Activated CD4-positive, alpha-beta T cell treated with anti-CD3 and anti-CD28 coated beads for 36 hours (primary cell): ENCODE measurements around the gene DPPA3. TPM values are rescaled to one million over a fixed set of nuclear protein-coding genes. Genes with fewer than 3 reads are reported as not detected.
A peak's percentile ranks its signal among the peaks of the same experiment; 100 is the strongest.
"Not testable (repeated sequence)": the region's sequence is repeated elsewhere in the genome, so short reads cannot be mapped to it uniquely, and the experiment has no call there.

Experiments used
- ATAC-seq: fragments of 200-7000 bp; cut with Tn5 transposase; one replicate; pipeline ENCODE4 v1.10.0; 2021; ENCODE audit warnings: mild to moderate bottlenecking, moderate library complexity
- CTCF ChIA-PET: fragments of 350-600 bp; sonication (Branson Sonifier 250); formaldehyde crosslinking; loops from one replicate; lab custom pipeline; 2021; ENCODE audit warnings: antibody characterized with exemption; lab: Charles Lee
- POLR2A ChIA-PET: fragments of 350-600 bp; sonication (Branson Sonifier 250); formaldehyde crosslinking; loops from one replicate; lab custom pipeline; 2021; ENCODE audit warnings: antibody characterized with exemption, inconsistent platforms; lab: Charles Lee
- DNase-seq: peaks from one replicate; pipeline ENCODE4 v3.0.0-alpha.2; 2020
- H3K27ac Mint-ChIP-seq: one replicate; pipeline ENCODE4 v1.8.0; 2021; ENCODE audit warnings: mixed read lengths
- H3K27me3 Mint-ChIP-seq: one replicate; pipeline ENCODE4 v1.8.0; 2021; ENCODE audit warnings: mixed read lengths
- H3K36me3 Mint-ChIP-seq: one replicate; pipeline ENCODE4 v1.8.0; 2021; ENCODE audit warnings: low read depth, mixed read lengths
- H3K4me1 Mint-ChIP-seq: one replicate; pipeline ENCODE4 v1.8.0; 2021; ENCODE audit warnings: mixed read lengths
- H3K4me3 Mint-ChIP-seq: one replicate; pipeline ENCODE4 v1.8.0; 2021; ENCODE audit warnings: mild to moderate bottlenecking, moderate library complexity, mixed read lengths
- H3K9me3 Mint-ChIP-seq: one replicate; pipeline ENCODE4 v1.8.0; 2021; ENCODE audit warnings: low read depth, mixed read lengths
- intact Hi-C, 2 experiments: fragments of 100-400 bp; cut with DNase I in 1 of 2; cut with micrococcal nuclease in 1 of 2; formaldehyde crosslinking; loops; one replicate each; pipeline versions ENCODE4 v1.14.2 to v1.15.1; 2022 to 2024; cut with DNase I, micrococcal nuclease
- total RNA-seq, 2 experiments: library from RNA; stranded (reverse); gene quantifications; one replicate each; pipeline ENCODE4 v1.2.3, GENCODE V29; 2021

DPPA3 gene
- total RNA-seq: not detected

GRCh38 chr12:7711133-7711532 is at the start of gene DPPA3:
Gene DPPA3, plus strand, starts transcription at chr12:7711433. Its CDS starts 138 bp downstream, at chr12:7711571.
- POLR2A ChIA-PET: no interaction called here
- H3K9me3 Mint-ChIP-seq: no peaks in the 10 kb centered on the region
- H3K4me3 Mint-ChIP-seq: no peak within 1 kb of the TSS
- no peaks in the 10 kb centered on the region for H3K27me3 Mint-ChIP-seq
- H3K27ac Mint-ChIP-seq: no peak within 1 kb of the TSS
- intact Hi-C loops: no loop called here
- no peaks in the 10 kb centered on the region for H3K36me3 Mint-ChIP-seq
- no peaks in the 10 kb centered on the region for H3K4me1 Mint-ChIP-seq
- CTCF ChIA-PET: no interaction called here
- ATAC-seq: no peak
- DNase-seq: no peak

GRCh38 chr12:7661741-7662140 is 49.5 kb upstream of the DPPA3 start:
- no peaks in the 10 kb centered on the region for H3K4me1 Mint-ChIP-seq
- intact Hi-C loops: no loop called here
- no peaks in the 10 kb centered on the region for H3K27me3 Mint-ChIP-seq
- no peaks in the 10 kb centered on the region for H3K36me3 Mint-ChIP-seq
- ChIA-PET CTCF (interaction anchor here (0.5 kb wide), 1 partner anchor 280 kb away, joined by 3 read pairs; no protein-coding TSS in a partner anchor), POLR2A (no interaction called here)
- ATAC-seq: no peak
- no peak for DNase-seq
- H3K9me3 Mint-ChIP-seq: no peaks in the 10 kb centered on the region
- no peak overlapping the region for H3K27ac Mint-ChIP-seq
- H3K4me3 Mint-ChIP-seq: no peak overlapping the region

GRCh38 chr12:7666595-7666994 is 44.6 kb upstream of the DPPA3 start:
- Mint-ChIP-seq H3K36me3 (no peaks in the 10 kb centered on the region), H3K4me1 (no peaks in the 10 kb centered on the region), H3K9me3 (no peaks in the 10 kb centered on the region), H3K4me3 (no peak overlapping the region), H3K27me3 (no peaks in the 10 kb centered on the region), H3K27ac (no peak overlapping the region)
- CTCF ChIA-PET: interaction anchor here (0.6 to 1.6 kb wide), 3 partner anchors 24 to 243 kb away, joined by 3 to 4 read pairs (median 4); no protein-coding TSS in a partner anchor
- intact Hi-C loops: no loop called here
- DNase-seq (no peak), ATAC-seq (no peak)
- POLR2A ChIA-PET: no interaction called here

GRCh38 chr12:7667125-7667524 is 44.1 kb upstream of the DPPA3 start:
- Mint-ChIP-seq H3K4me1 (no peaks in the 10 kb centered on the region), H3K36me3 (no peaks in the 10 kb centered on the region), H3K9me3 (no peaks in the 10 kb centered on the region), H3K4me3 (no peak overlapping the region), H3K27ac (no peak overlapping the region), H3K27me3 (no peaks in the 10 kb centered on the region)
- POLR2A ChIA-PET: no interaction called here
- DNase-seq (no peak), ATAC-seq (no peak)
- CTCF ChIA-PET: interaction anchor here (1.6 kb wide), 1 partner anchor 25 kb away, joined by 4 read pairs; no protein-coding TSS in a partner anchor
- intact Hi-C loops: no loop called here

- H3K4me1 Mint-ChIP-seq: no peaks in the 10 kb centered on the region
- POLR2A ChIA-PET: no interaction called here
- H3K36me3 Mint-ChIP-seq: no peaks in the 10 kb centered on the region
- H3K4me3 Mint-ChIP-seq: no peak overlapping the region
- no peaks in the 10 kb centered on the region for H3K27me3 Mint-ChIP-seq
- DNase-seq (no peak), ATAC-seq (no peak)
- H3K27ac Mint-ChIP-seq: no peak overlapping the region
- no peaks in the 10 kb centered on the region for H3K9me3 Mint-ChIP-seq
- CTCF ChIA-PET: interaction anchor here (1.1 kb wide), 1 partner anchor 139 kb away, joined by 3 read pairs; no protein-coding TSS in a partner anchor
- intact Hi-C loops: no loop called here
Observed at GRCh38 chr12:7668171-7668570, 43.1 kb upstream of the DPPA3 start.

- CTCF ChIA-PET: interaction anchor here (1.2 to 1.6 kb wide), 3 partner anchors 25 to 133 kb away, joined by 3 to 7 read pairs (median 4); no protein-coding TSS in a partner anchor
- H3K27ac Mint-ChIP-seq, DNase-seq, POLR2A ChIA-PET, H3K4me3 Mint-ChIP-seq, H3K27me3 Mint-ChIP-seq, ATAC-seq, H3K36me3 Mint-ChIP-seq, H3K9me3 Mint-ChIP-seq: not testable (repeated sequence)
- H3K4me1 Mint-ChIP-seq: peaks cover 11% of the 10 kb centered on the region
- intact Hi-C loops: loop anchor here in 1 of 2 experiments (10.0 kb wide), 1 partner anchor 319 kb away; no protein-coding TSS in a partner anchor
Observed at GRCh38 chr12:7675455-7675854, 35.8 kb upstream of the DPPA3 start.

GRCh38 chr12:7677432-7677888 is 33.8 kb upstream of the DPPA3 start:
- peak; percentile 80 for ATAC-seq
- H3K27ac Mint-ChIP-seq, POLR2A ChIA-PET, H3K9me3 Mint-ChIP-seq, H3K27me3 Mint-ChIP-seq, H3K36me3 Mint-ChIP-seq: not testable (repeated sequence)
- DNase-seq: peak; percentile 18
- H3K4me1 Mint-ChIP-seq: peaks cover 11% of the 10 kb centered on the region
- CTCF ChIA-PET: interaction anchor here (0.7 to 2.6 kb wide), 4 partner anchors 123 to 131 kb away, joined by 3 to 17 read pairs (median 4); no protein-coding TSS in a partner anchor
- H3K4me3 Mint-ChIP-seq: peak overlapping the region; percentile 48
- intact Hi-C loops: loop anchor here (1.0 to 10.0 kb wide), 2 partner anchors 130 to 317 kb away; no protein-coding TSS in a partner anchor

- ChIA-PET POLR2A (no interaction called here), CTCF (interaction anchor here (1.8 to 2.6 kb wide), 2 partner anchors 126 to 129 kb away, joined by 11 to 17 read pairs; no protein-coding TSS in a partner anchor)
- no peaks in the 10 kb centered on the region for H3K9me3 Mint-ChIP-seq
- H3K4me3 Mint-ChIP-seq: no peak overlapping the region
- DNase-seq (no peak), ATAC-seq (no peak)
- H3K27ac Mint-ChIP-seq: no peak overlapping the region
- intact Hi-C loops: loop anchor here in 1 of 2 experiments (10.0 kb wide), 1 partner anchor 316 kb away; no protein-coding TSS in a partner anchor
- peaks cover 11% of the 10 kb centered on the region for H3K4me1 Mint-ChIP-seq
- no peaks in the 10 kb centered on the region for H3K36me3 Mint-ChIP-seq
- H3K27me3 Mint-ChIP-seq: peaks cover 2% of the 10 kb centered on the region
Observed at GRCh38 chr12:7678744-7679143, 32.5 kb upstream of the DPPA3 start.

- H3K4me3 Mint-ChIP-seq: no peak overlapping the region
- peaks cover 2% of the 10 kb centered on the region for H3K27me3 Mint-ChIP-seq
- no peak overlapping the region for H3K27ac Mint-ChIP-seq
- peaks cover 11% of the 10 kb centered on the region for H3K4me1 Mint-ChIP-seq
- no peak for DNase-seq
- H3K36me3 Mint-ChIP-seq: no peaks in the 10 kb centered on the region
- ATAC-seq: no peak
- intact Hi-C loops: loop anchor here in 1 of 2 experiments (10.0 kb wide), 1 partner anchor 315 kb away; no protein-coding TSS in a partner anchor
- H3K9me3 Mint-ChIP-seq: no peaks in the 10 kb centered on the region
- POLR2A ChIA-PET: no interaction called here
- CTCF ChIA-PET: interaction anchor here (1.8 to 2.6 kb wide), 2 partner anchors 126 to 129 kb away, joined by 11 to 17 read pairs; no protein-coding TSS in a partner anchor
Observed at GRCh38 chr12:7679251-7680045, 31.8 kb upstream of the DPPA3 start.

- CTCF ChIA-PET: no interaction called here
Observed at GRCh38 chr12:7681535-7681934, 29.7 kb upstream of the DPPA3 start.

GRCh38 chr12:7693793-7694192 is 17.4 kb upstream of the DPPA3 start:
- intact Hi-C loops: no loop called here
- Mint-ChIP-seq H3K9me3 (no peaks in the 10 kb centered on the region), H3K27ac (no peak overlapping the region), H3K4me3 (no peak overlapping the region), H3K4me1 (peaks cover 2% of the 10 kb centered on the region), H3K36me3 (no peaks in the 10 kb centered on the region), H3K27me3 (peaks cover 2% of the 10 kb centered on the region)
- ChIA-PET CTCF (interaction anchor here (0.5 kb wide), 1 partner anchor 112 kb away, joined by 3 read pairs; no protein-coding TSS in a partner anchor), POLR2A (no interaction called here)
- ATAC-seq (no peak), DNase-seq (no peak)

More at GRCh38 chr12:7681535-7681934, 29.7 kb upstream of the DPPA3 start:
- intact Hi-C loops: no loop called here
- DNase-seq (no peak), ATAC-seq (no peak)
- H3K4me3 Mint-ChIP-seq: no peak overlapping the region
- POLR2A ChIA-PET: no interaction called here
- H3K27me3 Mint-ChIP-seq: no peaks in the 10 kb centered on the region
- no peaks in the 10 kb centered on the region for H3K9me3 Mint-ChIP-seq
- no peaks in the 10 kb centered on the region for H3K36me3 Mint-ChIP-seq
- H3K4me1 Mint-ChIP-seq: peaks cover 11% of the 10 kb centered on the region
- H3K27ac Mint-ChIP-seq: no peak overlapping the region
